Activated CD8-positive, alpha-beta memory T cell treated with anti-CD3 and anti-CD28 coated beads for 4 hours (primary cell): Measurements from ENCODE around the gene DUOXA1.
"Not testable (repeated sequence)": the region's sequence is repeated elsewhere in the genome, so short reads cannot be mapped to it uniquely, and the experiment has no call there.

Experiments used
- DNase-seq, 2 donors: peaks; one replicate each; pipeline ENCODE4 v3.0.0-alpha.2; 2020; ENCODE audit warnings: low read depth in 2 of 2

Gene DUOXA1

DNA sequence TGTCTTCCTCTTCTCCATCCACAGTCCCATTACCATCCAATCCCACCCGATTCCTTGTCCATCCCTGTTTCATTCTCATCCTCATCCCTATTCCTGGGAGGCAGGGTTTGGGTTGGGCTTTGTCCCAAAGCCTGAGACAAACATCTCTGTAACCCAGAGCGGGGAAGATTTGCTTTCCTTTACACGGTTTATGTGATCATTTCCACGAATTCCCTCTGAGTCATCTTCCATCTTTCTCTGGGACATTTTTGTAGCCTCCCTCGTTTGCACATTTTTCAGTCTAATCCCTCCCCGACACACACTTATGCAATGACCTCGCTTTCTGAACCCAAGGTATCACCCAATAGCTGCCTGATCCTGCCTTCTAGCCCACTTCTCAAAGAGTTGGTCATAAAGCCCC, 38.5 kb downstream of the DUOXA1 start:
- no peak for DNase-seq

- DNase-seq = no peak
These were observed 39.8 kb downstream of the DUOXA1 start for GRCh38 chr15:45089712-45090373.

- DNase-seq = no peak
These were observed 40.6 kb downstream of the DUOXA1 start for GRCh38 chr15:45088801-45089711.

GRCh38 chr15:45087513-45087912, 42.2 kb downstream of the DUOXA1 start:
- DNase-seq = no peak

GRCh38 chr15:45084163-45084562, 45.5 kb downstream of the DUOXA1 start:
- no peak for DNase-seq

GRCh38 chr15:45083223-45083622, 46.5 kb downstream of the DUOXA1 start:
- no peak for DNase-seq

GRCh38 chr15:45082412-45082811, 47.3 kb downstream of the DUOXA1 start:
- DNase-seq = not testable (repeated sequence)

DNA sequence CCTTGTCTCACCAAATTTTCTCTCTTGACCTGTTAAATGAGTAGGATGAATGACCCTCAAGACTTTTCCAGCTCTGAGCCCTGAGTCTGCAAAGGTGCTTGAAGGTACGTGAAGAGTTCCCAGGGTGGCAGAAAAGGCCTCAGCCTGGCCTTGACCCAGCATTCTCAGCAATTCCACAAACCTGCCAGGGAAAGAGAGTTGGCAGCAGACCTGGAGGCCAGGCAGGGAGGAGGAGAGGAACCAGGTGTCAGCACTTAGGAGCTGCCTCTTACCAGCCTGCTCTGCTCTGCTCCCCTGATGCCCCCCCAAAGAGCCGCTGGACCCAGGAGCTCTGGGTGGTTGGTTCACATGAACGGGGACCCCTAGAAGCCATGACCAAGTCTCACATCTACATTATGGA, 49.1 kb downstream of the DUOXA1 start:
- not testable (repeated sequence) for DNase-seq

DNA sequence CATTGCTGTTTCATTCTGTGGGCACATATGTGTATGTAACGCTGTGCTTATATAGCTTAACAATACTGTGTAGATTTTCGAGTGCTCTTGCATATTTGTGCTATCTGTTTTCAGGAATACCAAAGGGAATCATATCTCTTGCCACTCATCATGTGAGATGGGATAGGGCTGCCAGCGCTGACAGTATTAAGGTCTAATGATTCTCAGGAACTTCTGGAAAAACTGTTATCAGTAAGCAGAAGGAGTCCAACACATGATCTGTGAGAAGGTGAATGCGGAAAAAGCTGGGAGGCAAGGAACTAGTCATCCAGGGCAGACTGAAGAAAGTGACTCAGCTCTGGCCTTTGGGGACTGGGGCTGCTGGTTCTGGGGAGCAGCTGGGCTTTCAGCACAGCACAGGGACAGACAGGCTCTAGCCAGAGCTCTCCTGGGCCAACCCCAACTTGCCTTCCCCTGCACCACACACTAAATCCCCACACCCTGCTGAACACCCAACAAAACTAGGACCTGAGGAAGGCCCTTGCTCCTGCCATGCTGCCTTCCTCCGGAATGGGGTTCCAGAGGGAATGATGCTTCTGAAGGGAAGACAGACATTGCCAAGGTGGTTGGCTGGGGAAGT, 49.9 kb downstream of the DUOXA1 start:
- not testable (repeated sequence) for DNase-seq

DNA sequence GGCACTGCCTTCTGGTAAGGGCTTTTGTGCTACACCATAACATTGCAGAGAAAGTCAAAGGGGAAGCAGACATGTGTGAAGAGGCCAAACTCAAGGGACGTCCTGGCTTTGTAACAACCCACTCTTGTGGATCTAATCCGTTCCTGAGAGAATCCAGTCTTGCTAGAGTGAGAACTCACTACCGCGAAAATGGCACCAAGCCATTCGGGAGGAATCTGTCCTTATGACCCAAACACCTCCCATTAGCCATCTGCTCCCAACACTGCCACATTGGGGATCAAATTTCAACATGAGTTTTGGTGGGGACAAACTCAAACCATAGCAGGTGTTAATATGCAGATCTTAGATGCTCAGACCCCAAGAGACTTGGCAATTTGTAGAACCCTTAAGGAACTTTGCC, 50.5 kb downstream of the DUOXA1 start:
- DNase-seq = not testable (repeated sequence)

DNA sequence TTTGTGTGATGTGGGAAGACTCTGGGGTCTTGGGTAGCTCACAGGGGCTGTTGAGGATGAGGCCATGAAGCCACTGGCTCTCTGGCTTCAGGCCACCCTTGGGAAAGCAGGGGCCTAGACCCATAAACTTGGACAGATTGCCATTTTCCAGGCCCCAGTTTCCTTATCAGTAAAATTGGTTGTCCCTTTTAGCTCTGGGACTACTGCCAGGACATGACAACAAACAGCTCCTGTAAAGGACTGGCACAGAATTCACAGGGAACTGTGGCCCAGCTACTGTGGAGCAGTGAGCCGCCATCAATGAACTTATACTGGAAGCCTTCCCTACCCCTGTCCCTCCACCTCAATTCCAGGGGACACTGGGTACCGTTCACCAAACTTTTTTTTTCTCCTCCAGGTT, 52.3 kb downstream of the DUOXA1 start:
- not testable (repeated sequence) for DNase-seq

- DNase-seq = not testable (repeated sequence)
These were observed 54.0 kb downstream of the DUOXA1 start for GRCh38 chr15:45075440-45076320.

DNA sequence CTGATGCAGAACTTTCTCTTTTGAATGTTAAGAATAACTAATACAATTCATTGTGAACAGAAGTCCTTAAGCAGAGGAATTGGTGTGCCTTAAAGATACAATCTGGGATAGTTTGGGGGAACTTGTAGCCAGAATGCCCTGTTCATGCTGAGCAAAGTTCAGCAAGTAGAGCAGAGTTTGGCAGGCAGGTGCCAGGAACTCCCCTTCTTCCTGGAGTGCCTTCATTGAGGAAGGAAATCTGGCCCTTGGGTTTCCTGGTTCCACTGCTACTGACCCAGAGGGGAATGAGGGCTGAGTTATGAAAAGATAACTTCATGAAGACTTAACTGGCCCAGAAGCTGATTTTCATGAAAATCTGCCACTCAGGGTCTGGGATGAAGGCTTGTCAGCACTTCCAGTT, 56.1 kb downstream of the DUOXA1 start:
- not testable (repeated sequence) for DNase-seq

DNA sequence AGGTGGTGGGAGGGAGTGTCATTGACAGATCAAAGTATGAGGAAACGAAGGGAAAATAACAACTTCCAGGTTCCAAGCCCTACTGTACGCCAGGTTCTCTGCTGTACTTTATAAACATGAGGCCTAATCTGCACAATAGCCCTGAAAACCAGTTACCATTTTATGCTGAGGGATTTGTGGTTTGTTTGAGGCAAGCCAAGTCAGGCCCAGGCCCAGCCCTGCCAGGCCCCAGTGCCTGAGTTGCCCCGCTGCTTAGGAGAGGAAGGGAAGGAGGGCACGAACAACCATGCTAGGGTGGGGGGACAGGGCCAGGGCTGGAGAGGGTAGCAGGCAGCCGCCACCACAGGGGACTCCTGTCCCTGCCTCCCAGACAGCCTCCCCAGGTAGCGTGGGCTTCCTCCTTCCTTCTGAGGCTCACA, 59.7 kb downstream of the DUOXA1 start:
- DNase-seq = not testable (repeated sequence)
